NCI-H510A treated with DMSO at 0.1 percent for 48 hours (cell line): ENCODE measurements around the gene CWC27.

Source experiments
- DNase-seq: peaks from one replicate; lab custom pipeline; 2025; lab: John Stamatoyannopoulos, UW

CWC27 gene

GRCh38 chr5:64923151-64923685 is 154.5 kb downstream of the CWC27 start:
- DNase-seq = no peak

GRCh38 chr5:64925123-64925522 is 156.4 kb downstream of the CWC27 start:
- DNase-seq = no peak

- no peak for DNase-seq
These were observed 161.1 kb downstream of the CWC27 start for GRCh38 chr5:64929833-64930232.

GRCh38 chr5:64930672-64931318 is 162.1 kb downstream of the CWC27 start:
- DNase-seq = no peak

- DNase-seq = peak; percentile 45
These were observed 170.7 kb downstream of the CWC27 start for GRCh38 chr5:64939422-64939771.

- peak; percentile 45 for DNase-seq
These were observed 171.2 kb downstream of the CWC27 start for GRCh38 chr5:64939772-64940510.

- DNase-seq = no peak
These were observed 173.7 kb downstream of the CWC27 start for GRCh38 chr5:64942460-64942859.

GRCh38 chr5:64944868-64945267 is 176.1 kb downstream of the CWC27 start:
- no peak for DNase-seq

- peak; percentile 73 for DNase-seq
These were observed 178.3 kb downstream of the CWC27 start for GRCh38 chr5:64947031-64947430.

- DNase-seq = no peak
These were observed 179.1 kb downstream of the CWC27 start for GRCh38 chr5:64947801-64948200.

GRCh38 chr5:64949331-64949730 is 180.6 kb downstream of the CWC27 start:
- DNase-seq = no peak

GRCh38 chr5:64952951-64953673 is 184.4 kb downstream of the CWC27 start:
- no peak for DNase-seq

- DNase-seq = no peak
These were observed 185.8 kb downstream of the CWC27 start for GRCh38 chr5:64954518-64954917.

- no peak for DNase-seq
These were observed 190.1 kb downstream of the CWC27 start for GRCh38 chr5:64958757-64959391.

GRCh38 chr5:64963278-64963677 is 194.5 kb downstream of the CWC27 start:
- DNase-seq = no peak

GRCh38 chr5:64968591-64969110 is 199.9 kb downstream of the CWC27 start:
- no peak for DNase-seq

- DNase-seq = no peak
These were observed 200.8 kb downstream of the CWC27 start for GRCh38 chr5:64969578-64969977.

GRCh38 chr5:64971513-64971912 is 202.8 kb downstream of the CWC27 start:
- no peak for DNase-seq

GRCh38 chr5:64971990-64972389 is 203.3 kb downstream of the CWC27 start:
- no peak for DNase-seq

- DNase-seq = no peak
These were observed 203.9 kb downstream of the CWC27 start for GRCh38 chr5:64972591-64972990.

GRCh38 chr5:64973215-64973614 is 204.5 kb downstream of the CWC27 start:
- DNase-seq = no peak

GRCh38 chr5:64977779-64978178 is 209.0 kb downstream of the CWC27 start:
- DNase-seq = no peak
